Measurements from ENCODE around the gene H3-3A. TPM values are rescaled to one million over a fixed set of nuclear protein-coding genes. Genes with fewer than 3 reads are reported as not detected.
A peak's percentile ranks its signal among the peaks of the same experiment; 100 is the strongest.

Gene H3-3A
- total and polyA plus RNA-seq, 7 experiments from 2014 or later: 388 to 832 (median 498) TPM

DNA sequence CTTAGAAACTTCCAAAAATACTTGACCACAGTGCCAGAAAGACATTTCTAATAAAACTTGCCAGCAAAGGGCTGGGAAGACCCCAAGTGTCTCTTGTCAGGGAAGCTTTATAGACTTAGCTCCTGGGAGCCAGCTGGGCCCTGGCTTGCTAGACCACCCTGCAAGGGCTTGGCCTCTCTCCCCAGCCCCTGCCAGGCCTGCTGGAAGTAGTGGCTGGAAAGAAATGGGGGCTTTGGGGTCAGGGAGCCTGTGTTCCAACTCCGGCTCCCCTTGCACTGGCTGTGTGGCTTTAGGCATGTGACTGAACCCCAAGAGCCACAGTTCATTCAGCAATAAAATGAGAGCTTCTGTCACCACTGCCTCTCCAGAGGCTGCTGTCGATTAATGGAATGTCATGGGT, 31.1 kb downstream of the H3-3A start:
- no peaks in the 10 kb centered on the region for H3K9me3 Mint-ChIP-seq
- ATAC-seq: no peak
- Histone ChIP-seq H3K27me3 (ENCODE audit: control insufficient read depth in 2 of 2, insufficient read depth in 2 of 2, low read length in 2 of 2) (no peaks in the 10 kb centered on the region), H3K4me3 (ENCODE audit: low read length) (no peak overlapping the region), H3K9me3 (ENCODE audit: control insufficient read depth in 2 of 3, low read length in 3 of 3) (no peaks in the 10 kb centered on the region), H3K4me1 (ENCODE audit: control insufficient read depth in 2 of 2, insufficient read depth in 2 of 2, low read length in 2 of 2) (no peaks in the 10 kb centered on the region), H3K36me3 (ENCODE audit: control insufficient read depth in 2 of 3, insufficient read depth in 3 of 3, low read length in 3 of 3) (no peaks in the 10 kb centered on the region), H3K27ac (ENCODE audit: low read depth, low read length) (no peak overlapping the region)
- CTCF ChIA-PET: interaction anchor here (1.0 to 1.4 kb wide), 2 partner anchors 15 to 27 kb away, joined by 3 to 4 read pairs; no protein-coding TSS in a partner anchor
- intact Hi-C loops (cut with micrococcal nuclease): no loop called here
- H3K4me3 Mint-ChIP-seq: no peak overlapping the region
- no peak for DNase-seq
- H3K4me1 Mint-ChIP-seq: peaks cover 0 to 3% (median 0%) of the 10 kb centered on the region in 7 donors
- POLR2A ChIA-PET: interaction anchor here (1.0 to 1.9 kb wide), 2 partner anchors 11 to 16 kb away, joined by 4 to 8 read pairs; no protein-coding TSS in a partner anchor
- H3K27ac Mint-ChIP-seq: no peak overlapping the region
- H3K27me3 Mint-ChIP-seq: peaks cover 0 to 30% (median 5%) of the 10 kb centered on the region in 5 donors
- H3K36me3 Mint-ChIP-seq: peaks cover 0 to 3% (median 0%) of the 10 kb centered on the region in 5 donors

DNA sequence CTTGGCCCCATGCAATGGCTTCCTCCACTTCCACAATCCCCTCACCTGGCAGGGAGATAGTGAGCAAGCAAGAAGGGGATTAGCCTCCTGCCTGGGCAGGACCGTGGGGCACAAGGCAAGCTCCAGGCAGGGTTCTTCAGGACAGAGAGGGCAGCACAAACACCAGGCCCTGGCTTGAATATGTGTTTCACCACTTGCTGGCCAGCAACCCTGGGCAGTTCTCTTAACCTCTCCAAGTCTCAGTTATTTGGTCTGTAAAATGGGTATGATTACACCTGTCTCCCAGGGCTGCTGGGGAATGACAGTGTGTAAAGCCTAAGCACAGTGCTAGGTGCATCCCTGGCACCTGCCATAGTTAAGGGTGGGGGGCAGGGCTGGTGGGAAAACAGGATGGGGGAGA, 31.9 kb downstream of the H3-3A start:
- H3K36me3 ChIP-seq (ENCODE audit: control insufficient read depth in 2 of 3, insufficient read depth in 3 of 3, low read length in 3 of 3): no peaks in the 10 kb centered on the region
- Mint-ChIP-seq H3K9me3 (no peaks in the 10 kb centered on the region), H3K36me3 (peaks cover 0 to 3% (median 0%) of the 10 kb centered on the region in 5 donors), H3K4me3 (no peak overlapping the region), H3K4me1 (peaks cover 0 to 3% (median 0%) of the 10 kb centered on the region in 7 donors), H3K27ac (no peak overlapping the region), H3K27me3 (peaks cover 0 to 30% (median 5%) of the 10 kb centered on the region in 5 donors)
- intact Hi-C loops (cut with micrococcal nuclease): no loop called here
- POLR2A ChIA-PET: interaction anchor here (1.9 kb wide), 1 partner anchor 11 kb away, joined by 8 read pairs; no protein-coding TSS in a partner anchor
- CTCF ChIA-PET: interaction anchor here (1.0 kb wide), 1 partner anchor 14 kb away, joined by 3 read pairs; no protein-coding TSS in a partner anchor
- DNase-seq (no peak), ATAC-seq (no peak)
- no peak overlapping the region for H3K4me3 ChIP-seq (ENCODE audit: low read length)
- H3K9me3 ChIP-seq (ENCODE audit: control insufficient read depth in 2 of 3, low read length in 3 of 3): no peaks in the 10 kb centered on the region
- H3K27me3 ChIP-seq (ENCODE audit: control insufficient read depth in 2 of 2, insufficient read depth in 2 of 2, low read length in 2 of 2): no peaks in the 10 kb centered on the region
- H3K4me1 ChIP-seq (ENCODE audit: control insufficient read depth in 2 of 2, insufficient read depth in 2 of 2, low read length in 2 of 2): no peaks in the 10 kb centered on the region
- no peak overlapping the region for H3K27ac ChIP-seq (ENCODE audit: low read depth, low read length)

DNA sequence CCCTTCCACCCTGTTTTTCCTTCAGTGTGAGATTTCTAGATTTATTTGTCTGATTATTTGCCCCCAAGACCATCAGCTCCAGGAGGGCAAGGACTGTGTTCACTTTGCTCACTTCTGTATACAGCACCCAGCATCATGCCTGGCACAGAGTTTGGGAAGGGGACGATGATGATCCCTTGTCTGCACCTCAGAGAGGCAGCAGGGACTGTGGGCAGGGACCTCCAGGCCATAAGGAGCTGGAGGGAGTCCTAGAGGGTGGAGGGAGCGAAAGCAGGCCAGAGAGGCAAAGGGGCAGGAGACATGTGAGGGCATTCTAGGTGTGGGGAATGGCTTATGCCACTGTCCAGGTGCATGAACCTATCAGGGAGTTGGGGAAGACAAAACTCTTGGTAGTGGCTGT, 32.8 kb downstream of the H3-3A start:
- H3K36me3 ChIP-seq (ENCODE audit: control insufficient read depth in 2 of 3, insufficient read depth in 3 of 3, low read length in 3 of 3): no peaks in the 10 kb centered on the region
- no peak overlapping the region for H3K27ac ChIP-seq (ENCODE audit: low read depth, low read length)
- ChIA-PET POLR2A (interaction anchor here (0.6 to 0.7 kb wide), 2 partner anchors 68 to 653 kb away, joined by 3 to 6 read pairs; no protein-coding TSS in a partner anchor), CTCF (no interaction called here)
- no peak overlapping the region for H3K4me3 ChIP-seq (ENCODE audit: low read length)
- H3K9me3 ChIP-seq (ENCODE audit: control insufficient read depth in 2 of 3, low read length in 3 of 3): no peaks in the 10 kb centered on the region
- Mint-ChIP-seq H3K4me3 (no peak overlapping the region), H3K36me3 (no peaks in the 10 kb centered on the region), H3K27me3 (peaks cover 0 to 25% (median 5%) of the 10 kb centered on the region in 5 donors), H3K9me3 (no peaks in the 10 kb centered on the region), H3K27ac (no peak overlapping the region), H3K4me1 (peaks cover under 1 to 7% (median 5%) of the 10 kb centered on the region in 7 donors)
- ATAC-seq (no peak), DNase-seq (no peak)
- intact Hi-C loops (cut with micrococcal nuclease): no loop called here
- H3K27me3 ChIP-seq (ENCODE audit: control insufficient read depth in 2 of 2, insufficient read depth in 2 of 2, low read length in 2 of 2): no peaks in the 10 kb centered on the region
- H3K4me1 ChIP-seq (ENCODE audit: control insufficient read depth in 2 of 2, insufficient read depth in 2 of 2, low read length in 2 of 2): no peaks in the 10 kb centered on the region

DNA sequence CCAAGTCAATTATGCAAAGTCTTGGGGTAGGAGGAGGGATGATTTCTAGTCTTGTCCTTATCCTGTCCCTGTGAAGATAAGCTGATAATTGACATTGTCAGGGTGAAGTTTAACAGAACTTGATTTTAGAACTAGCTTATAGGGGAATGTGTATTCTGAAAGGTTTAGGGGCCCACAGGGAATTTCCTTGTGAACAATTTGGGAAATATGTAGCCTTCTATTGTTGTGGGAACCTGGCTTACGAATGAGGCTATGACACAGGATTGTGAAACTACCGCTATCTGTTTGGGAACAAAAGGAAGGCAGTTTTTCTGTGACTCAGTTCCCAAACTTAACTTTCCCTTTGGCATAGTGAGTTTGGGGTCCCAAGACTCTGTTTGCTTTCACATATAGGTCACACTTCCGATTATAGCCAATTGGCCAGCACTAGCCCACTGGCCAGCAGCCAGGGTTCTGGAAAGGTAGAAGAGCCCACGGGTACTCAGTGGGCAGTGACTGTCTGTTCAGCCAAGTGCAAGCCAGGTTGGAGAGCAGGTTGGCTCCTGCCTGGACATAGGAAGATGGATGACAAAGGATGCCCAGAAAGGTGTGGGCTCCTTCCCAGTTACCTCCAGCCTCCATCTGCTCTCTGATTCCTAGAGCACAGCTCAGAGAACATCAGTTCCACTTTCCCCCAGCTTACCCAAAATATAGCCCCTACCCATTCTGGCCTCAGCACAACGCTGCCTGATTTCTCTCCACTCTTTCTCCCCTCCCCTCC, 35.5 kb downstream of the H3-3A start:
- Histone ChIP-seq H3K36me3 (ENCODE audit: control insufficient read depth in 2 of 3, insufficient read depth in 3 of 3, low read length in 3 of 3) (no peaks in the 10 kb centered on the region), H3K4me3 (ENCODE audit: low read length) (no peak overlapping the region), H3K4me1 (ENCODE audit: control insufficient read depth in 2 of 2, insufficient read depth in 2 of 2, low read length in 2 of 2) (no peaks in the 10 kb centered on the region), H3K27ac (ENCODE audit: low read depth, low read length) (no peak overlapping the region), H3K27me3 (ENCODE audit: control insufficient read depth in 2 of 2, insufficient read depth in 2 of 2, low read length in 2 of 2) (no peaks in the 10 kb centered on the region), H3K9me3 (ENCODE audit: control insufficient read depth in 2 of 3, low read length in 3 of 3) (no peaks in the 10 kb centered on the region)
- Mint-ChIP-seq H3K4me3 (no peak overlapping the region), H3K4me1 (peaks cover 7 to 17% (median 13%) of the 10 kb centered on the region in 7 donors), H3K9me3 (no peaks in the 10 kb centered on the region), H3K36me3 (no peaks in the 10 kb centered on the region), H3K27ac (no peak overlapping the region), H3K27me3 (peaks cover 0 to 25% (median 5%) of the 10 kb centered on the region in 5 donors)
- ATAC-seq: no peak
- ChIA-PET CTCF (interaction anchor here (1.1 to 1.6 kb wide), 2 partner anchors 13 to 33 kb away, joined by 3 to 4 read pairs; no protein-coding TSS in a partner anchor), POLR2A (interaction anchor here (2.7 kb wide), 1 partner anchor 36 kb away, joined by 8 read pairs; the partner anchor contains the start of gene H3-3A)
- DNase-seq: no peak
- intact Hi-C loops (cut with micrococcal nuclease): no loop called here

DNA sequence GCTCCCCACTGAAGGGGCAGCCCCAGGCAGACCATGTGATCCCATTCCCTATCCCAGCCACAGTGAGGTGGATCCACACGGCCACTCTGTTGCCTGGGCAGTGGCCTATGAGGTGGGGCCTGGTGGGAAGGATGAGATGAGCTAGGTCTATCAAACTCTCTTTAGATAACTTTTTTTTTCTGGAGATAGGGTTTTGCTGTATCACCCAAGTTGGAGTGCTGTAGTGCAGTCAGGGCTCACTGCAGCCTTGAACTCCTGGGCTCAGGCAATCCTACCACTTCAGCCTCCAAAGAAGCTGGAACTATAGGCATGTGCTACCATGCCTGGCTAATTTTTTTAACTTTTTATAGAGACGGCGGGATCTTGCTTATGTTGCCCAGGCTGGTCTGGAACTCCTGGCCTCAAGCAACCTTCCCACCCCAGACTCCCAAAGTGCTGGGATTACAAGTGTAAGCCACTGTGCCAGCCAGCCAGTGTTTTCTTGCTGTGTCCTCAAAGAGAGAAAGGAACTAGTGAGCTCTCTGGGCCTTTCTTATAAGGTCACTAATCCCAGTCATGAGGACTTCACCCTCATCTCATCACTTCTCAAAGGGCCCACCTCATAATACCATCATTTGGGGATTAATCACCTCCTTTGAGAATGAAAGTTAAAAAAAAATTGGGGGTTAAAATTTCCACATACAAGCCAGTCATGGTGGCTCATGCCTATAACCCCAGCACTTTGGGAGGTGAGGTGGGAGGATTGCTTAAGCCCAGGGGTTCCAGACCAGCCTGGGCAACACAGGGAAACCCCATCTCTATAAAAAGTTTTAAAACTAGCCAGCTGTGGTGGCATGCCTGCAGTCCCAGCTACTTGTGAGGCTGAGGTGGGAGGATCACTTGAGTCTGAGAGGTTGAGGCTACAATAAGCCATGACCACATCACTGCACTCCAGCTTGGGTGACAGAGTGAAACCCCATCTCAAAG, 36.6 kb downstream of the H3-3A start:
- CTCF ChIA-PET: interaction anchor here (0.7 to 1.6 kb wide), 3 partner anchors 12 to 121 kb away, joined by 3 to 4 read pairs (median 3); no protein-coding TSS in a partner anchor
- no peaks in the 10 kb centered on the region for H3K9me3 ChIP-seq (ENCODE audit: control insufficient read depth in 2 of 3, low read length in 3 of 3)
- ATAC-seq: no peak

More for the DNA sequence above, 36.6 kb downstream of the H3-3A start:
- Mint-ChIP-seq H3K27ac (no peak overlapping the region), H3K36me3 (no peaks in the 10 kb centered on the region), H3K9me3 (no peaks in the 10 kb centered on the region), H3K4me3 (peak overlapping the region in 6 of 10 donors; percentile 59 to 94 (median 90)), H3K4me1 (peaks cover 7 to 17% (median 13%) of the 10 kb centered on the region in 7 donors), H3K27me3 (peaks cover 0 to 24% (median 5%) of the 10 kb centered on the region in 5 donors)
- no peak overlapping the region for H3K4me3 ChIP-seq (ENCODE audit: low read length)
- no peaks in the 10 kb centered on the region for H3K36me3 ChIP-seq (ENCODE audit: control insufficient read depth in 2 of 3, insufficient read depth in 3 of 3, low read length in 3 of 3)
- POLR2A ChIA-PET: interaction anchor here (0.9 to 2.7 kb wide), 3 partner anchors 30 to 100 kb away, joined by 3 to 8 read pairs (median 6); partner anchors contain the start of genes H3-3A and SDE2
- H3K27ac ChIP-seq (ENCODE audit: low read depth, low read length): no peak overlapping the region
- no peak for DNase-seq
- no peaks in the 10 kb centered on the region for H3K27me3 ChIP-seq (ENCODE audit: control insufficient read depth in 2 of 2, insufficient read depth in 2 of 2, low read length in 2 of 2)
- no peaks in the 10 kb centered on the region for H3K4me1 ChIP-seq (ENCODE audit: control insufficient read depth in 2 of 2, insufficient read depth in 2 of 2, low read length in 2 of 2)
- intact Hi-C loops (cut with micrococcal nuclease): no loop called here

Data from naive thymus-derived CD4-positive, alpha-beta T cell (primary cell).